Hepatocyte (in vitro differentiated cells): ENCODE results near the gene KDELR3.

Source experiments
- CTCF ChIP-seq: fragments of 200-600 bp; sonication (generic); IDR thresholded peaks from 2 replicates; pipeline ENCODE4 v1.5.1; 2016; ENCODE audit warnings: antibody characterized with exemption, mild to moderate bottlenecking; ENCODE audit not compliant: poor library complexity
- EZH2 ChIP-seq: fragments of 200-600 bp; sonication (generic); IDR thresholded peaks from 2 replicates; pipeline ENCODE4 v1.6.1; 2016; ENCODE audit warnings: antibody characterized with exemption, mild to moderate bottlenecking, borderline replicate concordance

GRCh38 chr22:38531251-38531938 is 63.5 kb downstream of the KDELR3 start:
- TF ChIP-seq CTCF (no peak), EZH2 (no peak)
